HG03025 (cell line): ENCODE data around the gene RAD51D.
"Not testable (repeated sequence)": the region's sequence is repeated elsewhere in the genome, so short reads cannot be mapped to it uniquely, and the experiment has no call there.

Experiments used
- ATAC-seq: cut with Tn5 transposase; IDR thresholded peaks from one replicate; pipeline ENCODE4 v1.9.1; 2021; ENCODE audit warnings: mild to moderate bottlenecking, moderate library complexity; ENCODE audit not compliant: unreplicated experiment, low FRiP score

RAD51D gene

DNA sequence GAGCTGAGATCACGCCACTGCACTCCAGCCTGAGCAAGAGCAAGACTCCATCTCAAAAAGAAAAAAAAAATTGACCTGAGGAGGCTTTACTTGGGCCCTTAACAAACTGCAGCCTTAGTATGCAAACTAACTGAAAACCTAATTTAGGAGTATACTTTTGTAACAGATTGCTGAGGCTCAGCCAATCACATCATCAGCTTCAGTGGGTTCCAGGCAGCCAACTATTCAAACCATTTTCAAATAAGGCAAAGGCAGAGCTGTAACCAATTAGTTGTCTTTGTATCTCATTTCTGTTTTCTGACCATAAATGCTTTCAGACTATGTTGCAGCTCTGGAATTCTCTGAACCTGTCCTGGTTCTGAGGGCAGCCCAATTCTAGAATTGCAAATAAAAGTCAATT, 23.9 kb downstream of the RAD51D start:
- no peak for ATAC-seq

DNA sequence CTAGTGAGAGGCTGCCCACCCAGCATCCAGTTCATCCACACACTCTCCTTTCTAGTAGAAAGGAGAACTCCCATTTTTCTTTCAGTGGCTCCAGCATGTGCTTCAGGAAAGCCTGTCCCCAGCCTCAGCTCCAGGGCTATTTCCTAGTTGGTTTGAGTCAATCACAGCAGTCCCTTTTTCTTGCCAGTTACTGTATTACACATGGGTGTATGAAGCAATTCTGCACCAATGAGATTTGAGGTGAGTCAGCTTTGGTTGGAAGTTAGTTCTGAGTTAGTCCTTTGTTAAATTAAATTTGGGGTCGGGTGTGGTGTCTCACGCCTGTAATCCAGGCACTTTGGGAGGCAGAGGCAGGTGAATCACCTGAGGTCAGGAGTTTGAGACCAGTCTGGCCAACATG, 24.8 kb downstream of the RAD51D start:
- ATAC-seq, result no peak

DNA sequence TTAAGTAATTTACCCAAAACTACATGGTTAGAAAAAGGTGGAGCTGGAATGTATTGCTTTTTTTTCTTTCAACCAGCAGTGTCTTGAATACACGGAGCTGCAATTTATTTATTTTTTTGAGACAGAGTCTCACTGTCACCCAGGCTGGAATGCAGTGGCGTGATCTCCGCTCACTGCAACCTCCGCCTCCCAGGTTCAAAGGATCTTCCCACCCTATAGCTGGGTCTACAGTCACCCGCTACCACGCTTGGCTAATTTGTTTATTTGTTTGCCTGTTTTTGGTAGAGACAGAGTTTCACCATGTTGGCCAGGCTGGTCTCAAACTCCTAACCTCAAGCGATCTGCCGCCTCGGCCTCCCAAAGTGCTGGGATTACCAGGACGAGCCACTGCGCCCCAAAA, 29.0 kb downstream of the RAD51D start:
- not testable (repeated sequence) for ATAC-seq

DNA sequence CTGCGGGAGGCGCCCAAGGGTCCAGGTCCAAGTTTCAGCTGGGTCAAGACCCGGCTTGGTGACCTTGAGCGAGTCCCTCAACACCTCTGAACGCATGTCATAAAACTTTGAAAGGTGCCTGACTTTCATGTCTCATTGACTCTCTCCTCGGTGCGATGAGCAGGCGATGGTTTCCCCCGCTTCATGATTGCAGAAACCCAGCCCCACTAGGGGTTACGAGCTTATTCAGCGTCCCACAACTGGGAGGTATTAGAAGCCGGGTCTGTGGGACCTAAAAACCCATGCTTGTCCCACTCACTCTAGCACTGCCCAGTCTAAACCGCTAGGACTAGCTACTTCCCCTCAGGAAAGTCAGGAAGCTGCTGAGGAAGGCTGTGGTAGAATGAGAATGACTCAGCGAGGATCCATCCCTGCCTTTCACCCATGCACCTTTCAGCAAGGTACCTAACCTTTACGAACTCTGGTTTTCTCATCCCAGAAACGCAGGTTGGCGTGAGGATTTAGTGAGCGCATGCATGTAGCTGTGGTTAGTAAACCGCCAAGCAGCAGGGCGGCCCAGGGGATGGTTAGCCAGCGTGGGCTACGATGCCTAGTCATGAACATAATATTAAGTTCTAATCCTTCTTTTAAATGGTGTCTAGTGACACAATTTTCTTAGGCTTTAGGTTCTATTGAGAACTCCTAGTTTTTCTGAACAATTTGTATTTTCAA, 29.9 kb downstream of the RAD51D start:
- peak; percentile 10 for ATAC-seq

DNA sequence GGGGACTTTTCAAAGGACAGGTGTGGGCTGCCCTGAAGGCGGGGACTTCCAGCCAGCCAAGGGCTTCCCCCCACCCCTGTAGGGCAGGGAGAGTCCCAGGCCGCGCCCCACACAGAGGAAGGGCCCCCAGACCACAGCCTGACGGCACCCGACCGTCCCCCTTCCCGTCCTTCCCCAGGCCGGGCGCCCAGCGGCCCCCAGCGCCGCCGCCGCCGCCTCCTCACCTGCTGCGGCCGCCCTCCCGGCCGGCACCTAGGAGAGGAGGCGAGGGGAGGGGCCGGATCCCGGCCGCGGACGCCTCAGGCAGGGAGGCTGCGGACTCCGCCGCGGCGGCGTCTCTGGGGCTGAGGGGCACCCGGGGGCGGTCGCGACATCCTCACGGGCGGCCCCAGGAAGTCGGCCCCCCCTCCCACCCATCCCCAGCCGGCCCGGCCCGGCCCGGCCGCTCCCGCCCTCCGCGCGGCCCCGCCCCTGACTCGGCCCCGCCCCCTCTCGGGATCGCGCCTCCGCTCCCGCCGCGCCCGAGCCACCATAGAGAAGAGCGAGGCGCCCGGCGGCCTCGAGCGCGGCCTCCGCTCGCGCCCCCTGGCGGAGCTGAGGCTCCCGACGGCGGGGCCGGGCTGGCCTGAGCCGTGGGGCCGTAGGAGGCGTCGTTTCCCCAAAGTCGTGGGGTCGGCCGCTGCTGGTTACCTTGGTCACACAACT, 30.6 kb downstream of the RAD51D start:
- ATAC-seq, result peak; percentile 76

DNA sequence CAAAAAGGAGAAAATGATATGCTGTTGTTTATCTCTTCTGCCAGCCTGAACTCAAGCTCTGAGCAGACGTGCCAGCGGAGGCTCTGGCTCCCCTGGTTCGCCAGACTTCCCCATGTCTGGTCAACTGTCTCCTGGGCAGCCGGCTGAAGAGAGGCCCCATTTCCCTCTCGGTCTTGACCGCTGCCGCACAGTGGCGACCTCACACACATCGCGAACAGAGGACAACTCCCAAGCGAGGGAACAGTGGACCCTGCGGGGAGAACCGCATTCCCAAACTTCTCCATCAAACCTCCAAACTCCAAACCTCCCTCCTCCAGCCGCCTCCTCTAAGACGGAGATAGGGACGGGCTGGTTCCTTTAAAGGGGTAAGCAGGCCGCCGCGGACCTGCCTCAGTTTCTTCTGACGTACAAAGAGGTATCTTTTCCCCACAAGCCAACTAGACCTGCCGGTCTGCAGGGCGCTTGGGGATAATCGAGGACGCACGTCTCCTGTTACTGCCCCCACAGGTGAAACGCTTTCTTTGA, 31.2 kb downstream of the RAD51D start:
- ATAC-seq, result peak; percentile 9

DNA sequence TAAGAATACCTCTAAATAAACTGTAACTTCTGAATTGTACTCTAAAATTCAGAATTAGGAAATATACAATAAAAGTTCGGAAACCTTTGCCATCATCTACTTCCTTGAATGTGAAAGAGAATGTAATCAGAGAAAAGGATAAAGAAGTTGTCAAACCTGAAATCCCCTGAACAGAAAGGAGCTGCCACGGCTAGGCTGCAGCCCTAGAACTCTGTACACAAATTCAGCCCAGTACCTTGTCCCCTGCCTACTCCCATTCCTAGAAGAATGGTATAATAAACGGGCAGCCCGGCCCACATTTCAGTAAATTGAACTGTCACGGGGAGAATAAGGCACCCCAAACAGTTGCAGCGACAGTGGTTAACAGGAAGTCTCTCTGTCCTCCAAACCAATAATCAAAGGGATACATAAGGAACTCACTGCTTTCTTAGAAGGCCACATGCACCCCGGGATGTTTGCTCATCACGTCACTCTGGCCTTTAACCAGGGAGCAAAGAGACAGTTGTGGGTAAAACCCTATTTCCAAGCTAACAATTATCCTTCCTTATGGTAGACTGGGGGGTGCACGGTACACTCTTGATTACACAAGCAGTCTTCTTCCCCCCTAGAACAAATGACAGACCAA, 31.8 kb downstream of the RAD51D start:
- no peak for ATAC-seq

DNA sequence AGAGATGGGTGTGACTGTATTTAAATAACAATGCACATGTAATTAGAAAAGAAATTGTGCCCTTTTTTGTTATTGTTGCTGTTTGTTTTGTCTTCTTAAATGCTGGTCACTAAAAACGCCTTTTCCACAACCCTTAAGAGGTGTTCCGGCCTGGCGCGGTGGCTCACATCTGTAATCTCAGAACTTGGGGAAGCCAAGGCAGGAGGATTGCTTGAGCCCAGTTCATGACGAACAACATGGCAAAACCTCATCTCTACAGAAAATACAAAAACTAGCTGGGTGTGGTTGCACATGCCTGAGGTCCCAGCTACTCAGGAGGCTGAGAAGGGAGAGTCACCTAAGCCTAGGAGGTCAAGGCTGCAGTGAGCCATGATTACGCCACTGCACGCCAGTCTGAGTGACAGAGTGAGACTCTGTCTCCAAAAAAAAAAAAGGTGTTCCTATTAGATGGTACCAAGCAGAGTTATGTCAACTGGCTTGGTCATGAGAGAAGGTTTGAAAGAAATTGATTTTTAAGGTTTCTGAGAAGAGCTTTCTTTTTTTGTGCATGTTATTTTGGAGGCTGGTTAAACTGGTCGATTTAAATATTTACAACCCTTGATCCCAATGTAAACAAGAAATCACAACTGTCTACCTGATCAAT, 32.6 kb downstream of the RAD51D start:
- no peak for ATAC-seq

DNA sequence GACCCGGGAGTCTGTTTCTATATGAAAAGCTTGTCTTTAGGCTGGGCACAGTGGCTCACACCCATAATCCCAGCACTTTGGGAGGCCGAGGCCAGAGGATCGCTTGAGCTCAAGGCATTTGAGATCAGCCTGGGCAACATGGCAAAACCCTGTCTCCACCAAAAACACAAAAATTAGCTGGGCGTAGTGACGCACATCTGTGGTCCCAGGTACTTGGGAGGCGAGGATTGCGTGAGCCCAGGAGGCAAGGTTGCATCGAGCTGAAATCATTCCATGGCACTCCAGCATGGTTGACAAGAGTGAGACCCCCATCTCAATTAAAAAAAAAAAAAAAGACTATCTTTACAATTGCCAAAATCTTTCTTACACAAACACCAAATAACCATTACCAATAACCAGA, 33.5 kb downstream of the RAD51D start:
- no peak for ATAC-seq

DNA sequence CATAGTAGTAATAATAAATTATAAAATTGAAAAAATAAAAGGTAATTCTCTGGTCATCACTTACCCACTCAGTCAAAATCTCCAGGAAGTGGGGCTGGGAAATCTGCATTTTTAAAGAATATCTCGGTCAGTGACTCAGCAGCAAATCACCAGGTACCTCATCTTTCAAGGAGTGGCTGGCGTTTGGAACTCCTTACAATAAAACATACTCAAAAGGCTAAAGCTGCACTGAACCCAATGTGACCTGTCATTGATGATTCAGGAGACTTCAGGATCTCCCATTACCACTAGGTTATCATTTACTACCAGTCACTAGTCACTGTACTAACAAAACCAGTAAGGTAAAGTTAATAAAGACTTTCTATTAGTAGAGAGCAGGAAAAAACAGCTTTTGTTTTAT, 34.7 kb downstream of the RAD51D start:
- ATAC-seq, result no peak

DNA sequence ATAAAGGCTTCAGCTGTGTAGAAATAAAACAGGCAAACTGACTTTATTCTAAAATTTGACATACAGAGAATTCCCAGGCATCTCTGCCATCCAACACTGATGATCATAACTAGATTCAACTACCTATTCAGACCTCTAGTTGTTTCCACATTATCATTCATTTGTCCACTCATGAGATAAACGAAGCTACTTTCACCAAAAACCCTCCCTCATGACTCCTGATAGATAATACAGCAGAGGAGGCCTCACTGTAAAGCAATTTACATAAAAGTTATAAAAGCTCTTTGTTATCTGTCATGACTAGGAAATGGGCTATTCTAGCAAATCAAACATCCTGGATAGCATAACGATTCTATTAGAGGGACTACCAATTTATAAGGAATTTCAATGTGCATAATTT, 36.6 kb downstream of the RAD51D start:
- no peak for ATAC-seq

DNA sequence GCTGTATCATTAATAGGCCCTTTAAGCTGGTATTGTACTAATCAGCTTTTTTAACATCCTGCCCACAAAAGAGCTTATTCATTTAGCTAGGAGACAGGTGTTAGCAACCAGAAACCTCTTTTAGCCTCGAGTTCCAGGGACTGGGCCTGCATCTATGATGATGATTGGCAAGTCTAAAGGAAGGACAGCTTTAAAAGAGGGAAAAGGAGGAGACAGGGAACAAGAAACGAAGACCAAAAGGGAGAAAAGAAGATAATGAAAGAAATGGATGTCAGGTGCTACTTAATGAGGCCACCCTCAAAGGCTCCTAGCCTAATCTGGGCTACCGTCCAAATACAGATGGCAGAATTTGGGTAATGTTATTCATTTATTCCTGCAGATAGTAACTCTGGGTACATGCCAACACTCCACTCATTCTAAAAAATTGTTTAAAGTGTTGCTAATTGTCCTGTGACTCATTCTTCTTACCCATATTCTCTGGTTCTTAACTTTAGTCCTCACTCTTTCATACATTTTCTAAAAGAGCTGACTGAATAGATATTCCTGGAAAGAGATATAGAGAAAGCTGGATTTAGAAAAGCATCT, 37.5 kb downstream of the RAD51D start:
- no peak for ATAC-seq

DNA sequence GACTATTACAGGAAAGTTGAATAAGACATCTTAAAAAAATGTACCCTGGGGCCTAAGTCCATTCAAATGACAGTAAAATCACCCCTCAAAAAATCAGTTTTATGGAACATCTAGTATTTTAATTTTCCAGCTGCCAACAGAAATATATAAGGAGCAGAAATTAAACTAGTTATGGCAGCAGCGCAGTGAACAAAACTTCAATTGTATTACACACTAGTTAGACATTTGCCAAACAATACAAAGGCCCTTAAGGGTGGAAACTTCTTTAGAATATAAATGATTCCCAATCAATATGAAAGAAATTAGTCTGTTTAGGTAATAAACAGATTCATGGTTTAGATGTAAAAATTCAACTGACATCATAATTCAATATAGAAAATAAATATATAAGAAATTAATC, 38.0 kb downstream of the RAD51D start:
- no peak for ATAC-seq

DNA sequence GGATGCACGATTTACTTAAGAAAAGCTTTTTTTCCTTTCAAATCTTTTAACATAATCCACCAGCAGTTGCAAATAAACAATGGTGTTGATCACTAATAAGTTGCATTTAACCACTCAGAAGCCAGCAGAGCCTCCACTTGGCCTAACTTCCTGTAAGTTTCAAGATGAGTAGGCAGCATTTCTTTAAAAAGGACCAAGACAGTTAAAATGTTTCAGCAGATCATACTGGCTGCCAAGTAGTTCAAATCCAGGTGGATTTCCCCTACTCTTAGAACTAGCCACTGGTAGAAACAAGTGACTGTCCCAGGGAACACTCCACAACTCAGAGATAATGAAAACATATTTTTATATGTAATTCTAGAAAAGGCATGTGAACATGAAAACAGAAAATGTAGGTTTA, 39.1 kb downstream of the RAD51D start:
- ATAC-seq, result no peak

DNA sequence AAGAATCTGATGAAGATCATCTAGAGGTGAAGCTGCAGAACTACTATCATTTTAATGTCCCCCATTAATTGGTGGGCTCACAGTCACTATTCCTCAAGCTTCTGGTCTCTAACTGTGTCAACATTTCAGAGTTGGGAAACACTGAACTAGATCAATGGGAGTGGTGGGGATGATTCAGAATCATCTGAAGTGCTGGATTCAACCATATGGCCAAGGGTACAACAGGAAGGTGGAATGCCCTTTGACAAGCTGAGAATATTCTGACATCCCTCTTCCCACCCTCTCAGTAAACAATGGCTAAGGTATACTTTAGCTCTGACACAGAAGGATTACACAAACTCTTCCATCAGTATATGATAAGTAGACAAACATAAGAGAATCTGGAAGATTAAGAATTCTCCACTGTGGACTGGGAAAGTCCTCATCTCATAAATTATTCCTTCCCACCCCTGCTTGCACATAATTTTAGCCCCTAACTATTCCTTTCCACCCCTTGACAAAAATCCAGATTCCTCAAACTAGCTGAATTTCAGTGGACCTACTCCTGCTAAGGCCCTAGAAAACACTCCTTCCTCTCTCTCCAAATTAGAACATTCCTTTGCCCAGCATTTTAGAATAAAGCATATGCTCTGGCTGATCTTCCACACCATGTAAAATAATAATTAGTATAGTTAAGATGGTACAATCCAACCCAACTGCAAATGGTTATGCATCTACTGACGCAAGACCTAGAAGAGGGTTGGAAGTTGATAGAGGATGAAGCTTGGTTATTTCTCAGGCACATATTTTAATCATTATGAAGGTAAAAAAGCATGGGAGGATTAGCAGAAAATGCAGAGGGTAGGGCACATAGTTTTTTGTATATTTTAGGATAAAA, 39.9 kb downstream of the RAD51D start:
- ATAC-seq, result no peak

DNA sequence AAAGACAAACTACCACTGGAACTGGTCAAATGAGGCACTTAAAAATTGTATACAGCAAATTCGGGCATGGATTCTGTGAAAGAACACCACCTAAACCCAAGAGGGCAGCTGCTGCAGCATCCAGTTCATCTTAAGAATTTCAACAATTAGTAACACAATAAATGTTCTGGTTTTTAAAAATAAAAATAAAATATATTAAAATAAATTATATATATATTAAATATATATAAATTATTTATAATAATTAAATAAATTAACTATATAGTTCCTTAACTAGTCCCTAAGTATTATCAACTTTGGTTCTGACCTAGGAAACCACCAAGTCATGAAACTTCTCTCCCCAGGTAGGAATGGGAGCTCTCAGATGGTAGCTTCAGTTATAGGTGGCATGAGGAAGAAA, 42.8 kb downstream of the RAD51D start:
- ATAC-seq, result no peak

DNA sequence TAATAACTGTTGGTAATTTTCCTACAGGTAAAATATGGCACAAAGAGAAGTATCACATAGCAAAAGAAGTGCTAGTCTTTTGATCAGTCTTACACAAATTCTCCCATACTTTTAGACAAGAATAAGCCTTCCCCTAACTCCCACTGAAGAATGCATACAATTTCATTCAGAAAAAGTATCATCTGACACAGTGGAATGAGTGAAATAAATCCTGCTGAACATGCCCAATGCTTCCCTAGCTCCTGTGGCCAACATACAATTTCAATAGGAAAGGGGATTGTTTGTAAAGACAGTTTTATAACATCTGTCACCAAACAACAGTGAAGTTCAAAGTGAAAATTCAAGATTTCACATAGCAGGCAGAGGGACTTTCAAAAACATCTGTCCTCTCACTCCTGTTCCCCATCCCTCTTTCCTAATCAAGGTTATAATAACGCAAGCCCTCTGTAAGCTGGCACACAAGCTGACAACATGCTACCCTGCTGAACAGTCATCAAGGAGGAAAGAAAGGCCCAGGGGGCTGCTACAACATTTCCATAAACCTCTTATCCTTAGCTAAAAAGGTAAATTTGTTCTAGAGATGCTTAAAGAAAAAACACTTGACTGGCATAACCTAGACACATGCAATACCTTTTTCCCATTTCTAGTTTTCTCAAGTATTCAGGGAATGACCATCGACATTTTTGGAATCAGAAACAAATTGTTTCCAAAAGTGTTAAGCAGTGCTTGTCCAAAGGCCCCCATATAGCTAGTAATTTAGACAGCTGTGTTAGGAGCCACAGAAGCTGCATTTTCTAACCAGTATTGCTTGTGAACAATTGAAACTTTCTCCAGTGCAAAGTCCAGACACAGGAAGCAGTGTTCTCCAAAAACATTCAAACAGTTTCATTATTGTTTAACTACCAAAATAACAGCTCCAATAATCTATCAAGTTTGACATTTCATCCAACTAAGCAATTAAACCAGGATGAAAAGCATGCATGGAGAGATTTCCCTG, 44.7 kb downstream of the RAD51D start:
- ATAC-seq, result no peak

DNA sequence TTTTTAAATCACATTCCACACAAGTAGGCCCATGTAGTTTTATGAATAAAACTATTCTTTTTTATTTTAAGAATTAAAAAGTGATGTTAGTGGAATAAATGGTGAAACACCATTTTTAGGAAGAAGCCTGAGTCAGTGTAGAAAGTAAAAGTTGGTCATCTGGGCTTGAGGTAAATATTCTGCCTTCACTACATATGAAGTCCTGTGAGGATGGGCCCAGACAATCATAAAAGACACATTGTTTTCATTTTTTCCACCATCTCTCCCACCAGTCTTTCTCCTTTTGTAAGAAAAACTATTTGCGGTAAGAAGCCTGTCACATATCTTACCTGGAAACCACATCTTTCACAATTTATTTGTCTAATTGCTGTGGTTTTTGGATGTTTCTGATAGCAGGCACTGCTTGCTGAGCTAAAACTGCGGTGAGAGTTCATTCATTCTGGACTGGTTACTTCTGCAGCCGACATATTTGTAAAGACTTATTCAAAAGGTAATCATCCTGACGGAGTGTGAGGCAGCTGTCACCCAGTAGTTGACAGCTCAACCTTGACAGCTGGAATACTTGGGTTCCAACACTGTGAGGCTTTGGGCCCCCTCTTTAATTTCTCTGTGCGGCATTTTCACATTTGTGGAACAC, 45.6 kb downstream of the RAD51D start:
- ATAC-seq, result no peak
